HCT116 (cell line): ENCODE results near the gene SNX13. TPM values are rescaled to one million over a fixed set of nuclear protein-coding genes. Genes with fewer than 3 reads are reported as not detected.

ENCODE experiments used
- ATAC-seq: fragments of 200-7000 bp; cut with Tn5 transposase; 2 replicates; pipeline ENCODE4 v1.9.1; 2020; ENCODE audit warnings: mild to moderate bottlenecking, moderate library complexity
- BruUV-seq: library from RNA; stranded (reverse); fragments of 400-500 nt; replicated peaks from 2 replicates; lab custom pipeline; 2021; lab: Mats Ljungman, UMichigan
- CTCF ChIA-PET: fragments of 300-600 bp; sonication (Branson Sonifier 250); formaldehyde crosslinking; loops from one replicate; lab custom pipeline; 2021; ENCODE audit warnings: antibody characterized with exemption; lab: Charles Lee
- POLR2A ChIA-PET: fragments of 300-600, 350-600 bp; sonication (Branson Sonifier 250); formaldehyde crosslinking; loops from one replicate; lab custom pipeline; 2021; ENCODE audit warnings: antibody characterized with exemption; lab: Charles Lee
- RAD21 ChIA-PET, 2 experiments: fragments of 300-600 bp; sonication (Branson Sonifier 250); formaldehyde crosslinking; loops; one replicate each; lab custom pipeline; 2023; ENCODE audit warnings: low total read pairs in 2 of 2; ENCODE audit not compliant: uncharacterized antibody in 2 of 2, unreplicated experiment in 2 of 2, low non-redundant PET in 1 of 2; lab: Charles Lee
- DNase-seq: peaks from one replicate; pipeline ENCODE4 v3.0.0-alpha.2; 2010; ENCODE audit warnings: low read depth, low spot score
- H2AFZ ChIP-seq: fragments of 200-600 bp; shearing (Covaris generic), sonication (generic); 2 replicates; pipeline ENCODE4 v1.6.1; 2017; ENCODE audit warnings: low read depth, mixed run types, mixed read lengths, antibody characterized with exemption, low read length; ENCODE audit not compliant: poor library complexity, severe bottlenecking
- H3K27ac ChIP-seq: 2 replicates; pipeline ENCODE4 v1.5.1; 2012; ENCODE audit warnings: low read depth, low read length
- H3K27me3 ChIP-seq: fragments of 200-600 bp; sonication (generic); 2 replicates; pipeline ENCODE4 v1.6.1; 2016; ENCODE audit warnings: mixed run types, low read length, mixed read lengths; ENCODE audit not compliant: insufficient read depth
- H3K36me3 ChIP-seq, 2 experiments: fragments of 200-500 bp in 1 of 2; fragments of 200-600 bp in 1 of 2; sonication (Bioruptor generic) in 1 of 2; sonication (generic) in 1 of 2; 2 replicates each; pipeline versions ENCODE4 v1.5.1 to v1.6.1; 2014 to 2016; ENCODE audit warnings: low read length in 2 of 2, inconsistent platforms in 1 of 2, mixed read lengths in 1 of 2, mixed run types in 1 of 2; ENCODE audit not compliant: insufficient read depth in 2 of 2, control insufficient read depth in 1 of 2
- H3K4me1 ChIP-seq, 2 experiments: fragments of 200-600 bp in 1 of 2; sonication (generic) in 1 of 2; 2 replicates each; pipeline versions ENCODE4 v1.5.1 to v1.6.1; 2012 to 2017; ENCODE audit warnings: low read length in 2 of 2, inconsistent platforms in 1 of 2, mild to moderate bottlenecking in 1 of 2, mixed read lengths in 1 of 2, mixed run types in 1 of 2, moderate library complexity in 1 of 2; ENCODE audit not compliant: insufficient read depth in 2 of 2, control insufficient read depth in 1 of 2
- H3K4me2 ChIP-seq: fragments of 200-600 bp; sonication (generic); 2 replicates; pipeline ENCODE4 v1.6.1; 2017; ENCODE audit warnings: mixed run types, low read length, mixed read lengths
- H3K4me3 ChIP-seq, 2 experiments: fragments of 200-600 bp in 1 of 2; sonication (generic) in 1 of 2; replicated peaks in 1 of 2; 2 replicates each; pipeline ENCODE4 v1.5.1; 2011 to 2016; ENCODE audit warnings: low read length in 2 of 2, control low read depth in 1 of 2, low read depth in 1 of 2, mild to moderate bottlenecking in 1 of 2, mixed read lengths in 1 of 2, mixed run types in 1 of 2
- H3K79me2 ChIP-seq: fragments of 200-600 bp; sonication (generic); 2 replicates; pipeline ENCODE4 v1.6.1; 2017; ENCODE audit warnings: mild to moderate bottlenecking, mixed run types, low read length, moderate library complexity, mixed read lengths; ENCODE audit not compliant: insufficient read depth
- H3K9ac ChIP-seq: fragments of 200-600 bp; sonication (generic); 2 replicates; pipeline ENCODE4 v1.6.1; 2016; ENCODE audit warnings: low read length, mixed read lengths
- H3K9me2 ChIP-seq: fragments of 200-600 bp; sonication (generic), shearing (Covaris generic); 2 replicates; pipeline ENCODE4 v1.6.1; 2017; ENCODE audit warnings: mixed run types, mild to moderate bottlenecking, moderate library complexity; ENCODE audit not compliant: insufficient read depth
- H3K9me3 ChIP-seq, 2 experiments: fragments of 200-500 bp in 1 of 2; fragments of 200-600 bp in 1 of 2; sonication (Bioruptor generic) in 1 of 2; sonication (generic) in 1 of 2; 2 replicates each; pipeline ENCODE4 v1.6.1; 2014 to 2017; ENCODE audit warnings: low read length in 2 of 2, mixed read lengths in 2 of 2, inconsistent platforms in 1 of 2, low read depth in 1 of 2, mild to moderate bottlenecking in 1 of 2, mixed run types in 1 of 2, moderate library complexity in 1 of 2; ENCODE audit not compliant: control insufficient read depth in 1 of 2, insufficient read depth in 1 of 2
- H4K20me1 ChIP-seq: fragments of 200-600 bp; sonication (generic), shearing (Covaris generic); 2 replicates; pipeline ENCODE4 v1.6.1; 2017; ENCODE audit warnings: mixed run types, mild to moderate bottlenecking, moderate library complexity; ENCODE audit not compliant: insufficient read depth
- EZH2 ChIP-seq: fragments of 200-600 bp; sonication (generic); IDR thresholded peaks from 2 replicates; pipeline ENCODE4 v1.6.1; 2017; ENCODE audit warnings: antibody characterized with exemption, mixed run types
- EZH2phosphoT487 ChIP-seq: fragments of 200-600 bp; IDR thresholded peaks from 2 replicates; pipeline ENCODE4 v1.6.1; 2018; ENCODE audit warnings: antibody characterized with exemption, borderline replicate concordance
- FOSL1 ChIP-seq: IDR thresholded peaks from 2 replicates; pipeline ENCODE4 v1.6.1; 2012; ENCODE audit warnings: low read depth
- REST ChIP-seq: IDR thresholded peaks from 2 replicates; pipeline ENCODE4 v1.6.1; 2012; ENCODE audit warnings: low read depth
- SIN3A ChIP-seq: IDR thresholded peaks from 2 replicates; pipeline ENCODE4 v1.6.1; 2012; ENCODE audit warnings: low read depth
- YY1 ChIP-seq: IDR thresholded peaks from 2 replicates; pipeline ENCODE4 v1.6.1; 2011; ENCODE audit warnings: low read length, low read depth, moderate library complexity, mild to moderate bottlenecking; ENCODE audit not compliant: insufficient replicate concordance; ENCODE audit errors: extremely low read depth
- intact Hi-C: fragments of 100-400 bp; cut with micrococcal nuclease; formaldehyde crosslinking; loops from 2 replicates; pipeline ENCODE4 v1.10.0; 2022
- total RNA-seq: library from RNA; stranded (reverse); gene quantifications from one replicate; pipeline ENCODE4 v1.2.1, GENCODE V29; 2021; ENCODE audit not compliant: unreplicated experiment

Gene SNX13
- total RNA-seq, 1 experiment from 2014 or later, result 33.4 TPM

- TF ChIP-seq REST (no peak), FOSL1 (no peak), EZH2 (no peak), EZH2phosphoT487 (no peak)
Observed at GRCh38 chr7:17971411-17971810, 31.1 kb upstream of the SNX13 start (continued).

GRCh38 chr7:17968791-17969715, 28.8 kb upstream of the SNX13 start:
- ChIA-PET CTCF (interaction anchor here (2.8 kb wide), 1 partner anchor 199 kb away, joined by 11 read pairs; no protein-coding TSS in a partner anchor), POLR2A (no interaction called here), RAD21 (no interaction called here)
- Histone ChIP-seq H3K79me2 (no peaks in the 10 kb centered on the region), H3K4me1 (no peaks in the 10 kb centered on the region), H3K4me3 (no peak overlapping the region), H3K27me3 (no peaks in the 10 kb centered on the region), H4K20me1 (no peaks in the 10 kb centered on the region), H3K4me2 (no peak overlapping the region), H3K9ac (no peak overlapping the region), H3K27ac (no peak overlapping the region), H2AFZ (no peak overlapping the region), H3K9me3 (no peaks in the 10 kb centered on the region), H3K36me3 (no peaks in the 10 kb centered on the region), H3K9me2 (no peaks in the 10 kb centered on the region)
- ATAC-seq (no peak), DNase-seq (no peak)
- TF ChIP-seq YY1 (no peak), FOSL1 (no peak), SIN3A (no peak)
- BruUV-seq, result no TSS peak
- intact Hi-C loops, result no loop called here
